ENCODE data around the gene FAM9C. TPM values are rescaled to one million over a fixed set of nuclear protein-coding genes. Genes with fewer than 3 reads are reported as not detected.

Gene FAM9C
- total and polyA plus RNA-seq, 9 of the 15 experiments (the other 6 are each of a cell fraction or from before 2014, with no cell fraction given), result not detected

- peak; percentile 70 for TF ChIP-seq MTA2 (IDR thresholded peaks at IDR 0.05; ENCODE audit: low read depth)
- peak; percentile 77 for TF ChIP-seq TCF3 (CRISPR knock-in tag; IDR thresholded peaks at IDR 0.05)
- no peak for TF ChIP-seq ZBTB17 (CRISPR knock-in tag; IDR thresholded peaks at IDR 0.05)
- TF ChIP-seq, protein P1, sequence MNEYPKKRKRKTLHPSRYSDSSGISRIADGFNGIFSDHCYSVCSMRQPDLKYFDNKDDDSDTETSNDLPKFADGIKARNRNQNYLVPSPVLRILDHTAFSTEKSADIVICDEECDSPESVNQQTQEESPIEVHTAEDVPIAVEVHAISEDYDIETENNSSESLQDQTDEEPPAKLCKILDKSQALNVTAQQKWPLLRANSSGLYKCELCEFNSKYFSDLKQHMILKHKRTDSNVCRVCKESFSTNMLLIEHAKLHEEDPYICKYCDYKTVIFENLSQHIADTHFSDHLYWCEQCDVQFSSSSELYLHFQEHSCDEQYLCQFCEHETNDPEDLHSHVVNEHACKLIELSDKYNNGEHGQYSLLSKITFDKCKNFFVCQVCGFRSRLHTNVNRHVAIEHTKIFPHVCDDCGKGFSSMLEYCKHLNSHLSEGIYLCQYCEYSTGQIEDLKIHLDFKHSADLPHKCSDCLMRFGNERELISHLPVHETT (CRISPR knock-in tag; conservative IDR thresholded peaks at IDR 0.05 in 1 of 2, IDR thresholded peaks at IDR 0.05 in 1 of 2), result no peak
- TF ChIP-seq ZNF197 (CRISPR knock-in tag; IDR thresholded peaks at IDR 0.05; ENCODE audit: low read depth), result 0 out of 2 replicates have a peak, but pooled peaks have one; percentile 57
- no peak for TF ChIP-seq ZNF23 (CRISPR knock-in tag; IDR thresholded peaks at IDR 0.05)
- peak; percentile 25; the same call in 1 of the 2 replicates for TF ChIP-seq BACH1 (tag; IDR thresholded peaks at IDR 0.05)
- no peak for TF ChIP-seq NFYB (IDR thresholded peaks at IDR 0.05; ENCODE audit: extremely low read depth, insufficient read length)
- no peak for TF ChIP-seq CHD1 (IDR thresholded peaks at IDR 0.05; ENCODE audit: low read length)
- no peak for TF ChIP-seq NFE2L1 (tag; IDR thresholded peaks at IDR 0.05; ENCODE audit: borderline replicate concordance, low read depth)
- no peak for TF ChIP-seq NR2C2 (CRISPR knock-in tag; IDR thresholded peaks at IDR 0.05)
- TF ChIP-seq NR2C2 (tag; IDR thresholded peaks at IDR 0.05), result peak; percentile 90
- no peak for TF ChIP-seq ZNF143 (CRISPR knock-in tag; IDR thresholded peaks at IDR 0.05)
- no peak for TF ChIP-seq NR0B1 (IDR thresholded peaks at IDR 0.05; ENCODE audit: partially characterized antibody)
- no peak for TF ChIP-seq ZNF3 (CRISPR knock-in tag; IDR thresholded peaks at IDR 0.05)
- peak; percentile 52; the same call in 1 of the 2 replicates for TF ChIP-seq MAX (CRISPR knock-in tag; IDR thresholded peaks at IDR 0.05)
- no peak for TF ChIP-seq WHSC1 (IDR thresholded peaks at IDR 0.05; ENCODE audit: low read length)
- TF ChIP-seq SNRNP70 (optimal IDR thresholded peaks at IDR 0.05; ENCODE audit: low read depth, low read length), result no peak
- no peak for TF ChIP-seq ZNF511 (CRISPR knock-in tag; IDR thresholded peaks at IDR 0.05)
- no peak for TF ChIP-seq MED1 (CRISPR knock-in tag; IDR thresholded peaks at IDR 0.05; ENCODE audit: borderline replicate concordance)
- TF ChIP-seq SMARCC2 (IDR thresholded peaks at IDR 0.05; ENCODE audit: low read depth), result peak; percentile 90
These were observed 15.4 kb upstream of the FAM9C start (continued) for GRCh38 chrX:13059637-13060499.
